RPMI7951 (cell line): ENCODE measurements around the gene ARHGEF10L. TPM values are rescaled to one million over a fixed set of nuclear protein-coding genes. Genes with fewer than 3 reads are reported as not detected.

Source experiments
- DNase-seq: peaks from one replicate; pipeline ENCODE4 v3.0.0-alpha.2; 2012; ENCODE audit warnings: low read depth
- total RNA-seq: library from RNA; depleted of rRNA; stranded (reverse); fragments of >200 nt; shearing (Covaris generic); gene quantifications from 2 replicates; pipeline ENCODE4 v1.2.3, GENCODE V29; 2014

ARHGEF10L gene
- total RNA-seq, 1 experiment from 2014 or later: 2.2 TPM

- no peak for DNase-seq
These were observed 138.5 kb downstream of the ARHGEF10L start for GRCh38 chr1:17678011-17678410.

GRCh38 chr1:17679856-17680255 lies 140.4 kb downstream of the ARHGEF10L start:
- DNase-seq: no peak

GRCh38 chr1:17680308-17680707 lies 140.8 kb downstream of the ARHGEF10L start:
- no peak for DNase-seq

- DNase-seq: no peak
These were observed 142.9 kb downstream of the ARHGEF10L start for GRCh38 chr1:17682400-17682799.

GRCh38 chr1:17683598-17683997 lies 144.1 kb downstream of the ARHGEF10L start:
- DNase-seq: no peak

GRCh38 chr1:17684810-17685209 lies 145.3 kb downstream of the ARHGEF10L start:
- DNase-seq: no peak

- DNase-seq: no peak
These were observed 146.8 kb downstream of the ARHGEF10L start for GRCh38 chr1:17686258-17686657.

GRCh38 chr1:17687145-17687544 lies 147.6 kb downstream of the ARHGEF10L start:
- no peak for DNase-seq

GRCh38 chr1:17688217-17688810 lies 148.8 kb downstream of the ARHGEF10L start:
- DNase-seq: no peak

GRCh38 chr1:17689011-17689410 lies 149.5 kb downstream of the ARHGEF10L start:
- DNase-seq: no peak

- DNase-seq: no peak
These were observed 151.6 kb downstream of the ARHGEF10L start for GRCh38 chr1:17690906-17691634.

- no peak for DNase-seq
These were observed 153.1 kb downstream of the ARHGEF10L start for GRCh38 chr1:17692645-17693044.

GRCh38 chr1:17696417-17697301 lies 157.2 kb downstream of the ARHGEF10L start:
- DNase-seq: peak; percentile 56

- no peak for DNase-seq
These were observed 158.0 kb downstream of the ARHGEF10L start for GRCh38 chr1:17697458-17697857.

GRCh38 chr1:17699581-17699980 lies 160.1 kb downstream of the ARHGEF10L start:
- DNase-seq: no peak

- no peak for DNase-seq
These were observed 161.7 kb downstream of the ARHGEF10L start for GRCh38 chr1:17700945-17701810.

GRCh38 chr1:17704176-17704575 lies 164.7 kb downstream of the ARHGEF10L start:
- no peak for DNase-seq

- DNase-seq: no peak
These were observed 166.9 kb downstream of the ARHGEF10L start for GRCh38 chr1:17706445-17706844.

GRCh38 chr1:17709981-17710380 lies 170.5 kb downstream of the ARHGEF10L start:
- no peak for DNase-seq

GRCh38 chr1:17710889-17711576 lies 171.5 kb downstream of the ARHGEF10L start:
- DNase-seq: no peak

GRCh38 chr1:17711577-17711910 lies 172.0 kb downstream of the ARHGEF10L start:
- DNase-seq: no peak
